Stimulated activated CD4-positive, alpha-beta T cell treated with anti-CD3 and anti-CD28 coated beads, Interleukin-1b, Interleukin-23, amount 100 ng/mL, for 1 hour (primary cell): ENCODE data around the gene PHC2.

Experiments
- DNase-seq, 2 donors: peaks; one replicate each; pipeline ENCODE4 v3.0.0-alpha.2; 2020; ENCODE audit warnings: low read depth in 2 of 2

Gene PHC2

DNA sequence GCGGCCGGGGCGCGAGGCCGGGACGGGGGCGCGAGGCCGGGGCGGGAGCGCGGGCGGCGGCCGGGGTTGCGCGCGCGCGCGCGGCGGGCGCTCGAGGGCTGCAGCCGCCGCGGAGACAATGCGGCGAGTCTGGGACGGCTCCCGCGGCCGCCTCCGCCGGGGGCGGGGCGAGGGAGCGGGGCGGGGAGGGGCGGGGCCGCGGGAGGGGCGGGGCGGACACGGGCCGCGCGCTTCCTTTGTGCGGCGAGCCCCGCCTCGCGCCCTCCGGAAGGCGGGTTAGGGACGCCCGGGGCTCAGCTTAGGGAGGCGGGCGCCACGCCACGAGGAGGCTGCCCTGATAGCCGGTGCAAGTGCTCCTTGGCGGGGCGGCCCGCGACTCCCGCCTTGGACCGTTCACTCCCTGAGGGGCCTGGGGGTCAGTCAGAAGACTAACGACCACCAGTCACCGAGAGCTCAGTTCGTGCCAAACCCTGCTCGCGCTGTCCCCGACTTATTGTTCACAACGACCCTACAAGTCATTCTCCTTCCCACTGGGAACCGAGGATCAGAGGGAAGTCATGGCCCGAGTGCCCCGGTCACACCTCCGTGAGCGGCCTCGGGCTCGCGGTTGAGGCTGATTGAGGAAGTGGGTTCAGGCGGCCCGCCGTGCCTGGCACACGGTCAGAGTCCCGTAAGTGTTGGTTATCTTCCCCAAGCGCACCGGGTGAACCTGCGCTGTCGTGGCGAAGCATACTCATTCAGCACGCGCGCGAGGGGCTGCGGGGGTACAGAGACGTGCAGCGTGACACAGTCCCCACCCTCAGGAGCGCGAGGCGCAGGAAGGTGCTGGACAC, 80.9 kb downstream of the PHC2 start:
- DNase-seq, result peak; percentile 54 to 65

DNA sequence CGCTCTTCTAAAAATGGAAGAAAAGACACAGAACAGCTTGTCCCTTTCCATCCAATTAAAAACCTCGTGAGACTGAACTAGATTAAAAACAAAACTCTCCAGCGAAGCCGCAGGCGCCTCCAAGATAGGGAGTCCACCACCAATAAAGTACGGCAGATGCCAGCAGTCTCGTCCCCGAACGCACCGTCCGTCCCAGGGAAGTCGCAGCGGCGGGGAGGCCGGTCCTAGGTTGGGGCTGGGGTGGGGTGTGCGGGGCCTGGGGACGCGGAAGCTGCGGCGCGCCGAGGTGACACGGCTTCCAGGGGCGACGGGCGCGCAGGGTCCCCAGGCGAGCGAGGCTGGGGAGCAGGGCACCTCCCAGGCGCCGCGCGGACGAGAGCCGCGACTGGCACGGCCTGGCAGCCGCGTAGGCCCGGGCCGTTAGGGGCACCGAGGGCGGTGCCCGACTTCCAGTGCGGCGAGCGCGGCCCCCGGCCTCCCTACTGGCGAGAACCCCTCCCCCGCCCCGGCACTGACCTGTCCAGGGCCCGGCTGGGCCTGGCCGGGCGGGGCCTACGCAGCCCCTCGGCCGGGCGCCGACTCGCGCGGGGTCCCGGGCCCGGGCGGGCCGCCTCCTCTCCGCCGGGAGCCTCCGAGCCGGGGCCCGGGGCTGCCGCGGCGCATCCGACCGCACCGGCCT, 81.7 kb downstream of the PHC2 start:
- DNase-seq, result peak; percentile 3

DNA sequence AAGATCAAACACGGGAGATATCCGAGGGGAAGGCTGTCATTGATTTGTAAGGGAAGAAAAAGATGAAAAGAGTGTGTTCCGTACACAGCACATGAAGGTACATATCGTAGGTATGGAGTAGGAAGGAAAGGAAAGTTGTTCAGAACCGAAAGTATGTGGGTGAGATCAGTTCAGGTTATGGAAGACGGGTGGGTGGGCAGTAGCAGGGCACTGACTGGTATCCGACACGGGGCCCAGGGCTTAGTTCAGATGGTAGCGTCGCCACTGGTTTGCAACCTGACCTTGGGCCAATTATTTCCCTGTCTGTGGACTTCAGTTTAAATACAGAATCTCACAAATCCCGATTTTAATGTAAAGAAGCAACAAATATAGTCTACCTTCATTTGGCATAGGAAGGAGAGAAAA, 82.2 kb downstream of the PHC2 start:
- DNase-seq, result peak in 1 of 2 donors; percentile 7

DNA sequence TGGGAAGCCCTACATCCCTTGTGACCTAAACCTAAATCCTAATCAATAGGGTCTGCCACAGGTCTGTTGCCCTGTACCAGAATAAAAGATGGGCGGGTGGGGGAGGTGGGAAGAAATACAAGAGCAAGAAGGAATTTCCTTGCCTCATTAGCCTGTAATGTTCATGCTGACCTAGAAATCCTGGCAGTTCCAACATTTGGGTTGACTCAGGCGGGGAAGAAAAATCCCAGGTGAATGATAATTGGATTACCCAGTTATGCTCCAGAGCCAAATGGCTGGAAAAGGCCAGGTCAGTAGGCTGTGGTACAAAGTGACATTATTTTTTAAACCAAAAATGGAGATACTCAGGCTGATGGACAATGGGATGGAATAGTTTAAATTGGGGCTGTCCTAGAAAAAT, 82.7 kb downstream of the PHC2 start:
- DNase-seq, result no peak

DNA sequence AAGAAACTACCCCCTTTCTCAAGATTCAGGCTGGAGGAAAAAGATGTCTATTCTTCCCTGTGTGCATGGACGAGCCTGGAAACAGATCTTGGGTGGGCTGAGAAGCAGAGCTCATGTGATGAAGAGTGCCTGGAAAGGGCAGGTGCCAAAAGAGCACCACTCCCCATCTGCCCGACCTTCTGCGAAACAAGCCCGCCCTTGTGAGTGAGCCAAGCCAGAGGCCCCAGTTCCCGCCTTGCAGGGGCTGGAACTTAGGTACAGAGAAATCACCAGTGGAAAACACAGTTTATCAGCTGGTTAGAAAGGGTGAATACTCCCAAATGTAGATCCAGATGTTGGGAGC, 83.3 kb downstream of the PHC2 start:
- no peak for DNase-seq

DNA sequence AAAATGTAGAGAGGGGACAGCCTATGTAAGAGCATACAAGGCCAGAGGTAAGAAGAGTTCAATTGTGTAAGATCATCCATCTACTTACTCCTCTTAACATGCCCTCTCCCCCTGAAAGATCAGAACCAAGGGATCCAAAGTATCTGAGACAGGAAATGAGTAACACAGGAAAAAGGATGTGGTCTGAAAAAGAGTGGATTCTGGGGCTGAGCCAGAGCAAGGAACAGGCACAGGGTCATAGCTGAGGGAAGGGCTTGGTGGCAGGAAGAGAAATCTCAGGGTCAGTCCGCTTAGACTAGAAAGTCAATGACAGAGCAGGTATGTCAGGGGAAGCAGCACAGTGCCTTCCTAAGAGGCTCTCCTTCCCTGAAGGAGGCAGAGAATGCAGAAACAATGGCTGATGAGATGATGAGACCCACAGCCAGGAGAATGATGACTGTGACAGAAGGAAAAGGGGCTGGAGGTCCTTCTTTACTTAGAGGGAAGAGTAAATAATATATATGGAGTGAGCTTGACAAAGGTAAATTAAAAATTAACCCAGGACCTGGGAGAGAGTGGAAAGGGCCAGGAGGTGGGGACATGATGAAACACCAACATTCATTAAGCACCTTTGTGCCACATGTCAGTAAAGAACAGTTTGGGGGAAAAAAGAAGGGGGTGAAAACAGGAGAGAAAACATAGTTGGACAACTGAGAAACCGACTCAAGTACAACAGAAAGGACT, 83.8 kb downstream of the PHC2 start:
- no peak for DNase-seq

DNA sequence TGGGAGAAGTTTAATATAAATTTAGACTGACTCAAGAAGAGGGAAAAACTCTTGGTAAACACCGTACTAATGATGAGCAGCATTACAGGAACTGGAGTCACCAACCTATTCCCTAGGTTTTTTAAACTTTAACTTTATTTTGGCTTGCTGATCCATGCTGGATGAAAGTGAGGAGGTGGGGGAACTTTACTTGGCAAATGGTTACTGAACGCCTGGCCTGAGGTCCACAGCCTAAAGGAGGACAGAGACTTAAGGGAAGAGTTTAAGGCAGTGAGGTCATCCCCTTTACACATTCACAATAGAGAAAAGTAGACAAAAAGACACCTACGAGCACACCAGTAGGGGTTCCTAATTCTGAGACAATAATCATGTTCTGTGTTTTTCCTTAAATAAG, 84.4 kb downstream of the PHC2 start:
- no peak for DNase-seq

DNA sequence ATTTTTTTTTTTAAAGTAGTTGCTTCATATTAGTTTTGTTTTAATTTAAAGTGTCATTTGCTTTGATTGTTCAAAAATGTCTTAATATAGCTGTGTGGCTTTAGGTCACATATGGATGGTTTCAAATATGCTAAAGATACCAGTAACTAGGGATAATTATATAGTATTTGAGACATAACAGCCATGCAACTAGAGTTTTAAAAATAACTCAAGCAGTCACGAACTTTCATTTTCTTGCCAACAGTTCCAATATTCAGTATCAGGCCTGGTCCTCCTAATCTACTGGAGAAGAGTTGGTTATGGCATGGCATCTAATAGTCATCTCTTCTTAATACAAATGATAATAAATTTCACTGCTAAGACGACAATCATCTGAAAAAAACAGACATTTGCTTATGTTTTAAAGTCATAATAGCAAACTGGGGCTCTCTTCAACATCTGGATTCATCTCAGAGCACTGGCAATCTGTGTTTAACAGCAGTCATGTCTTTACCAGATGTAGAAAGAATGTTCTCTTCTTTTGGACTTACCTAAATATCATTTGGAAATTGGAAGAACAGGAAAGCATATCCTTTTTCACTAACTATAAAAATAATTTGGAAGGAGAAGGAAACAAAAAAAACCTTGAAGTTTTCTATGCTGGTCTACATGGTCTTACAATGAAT, 85.9 kb downstream of the PHC2 start:
- DNase-seq, result no peak

DNA sequence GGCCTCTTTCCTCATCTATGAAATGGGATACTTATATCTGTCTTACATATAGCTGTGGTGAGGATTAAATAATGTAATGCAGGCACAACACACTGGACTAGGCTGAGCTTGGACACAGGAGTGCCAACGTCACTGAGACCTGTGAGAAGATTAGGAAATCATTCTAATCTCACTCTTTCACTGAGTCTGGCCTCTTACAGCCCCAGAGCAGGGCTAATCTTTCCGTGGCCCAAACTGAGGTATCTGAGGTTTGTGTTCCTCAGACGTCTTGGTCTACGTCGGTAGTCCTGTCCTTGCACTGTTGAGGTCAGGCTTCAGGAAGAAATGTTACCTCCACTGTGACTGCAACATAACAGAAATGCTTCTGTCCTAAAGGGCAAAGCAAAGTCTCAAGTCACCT, 87.4 kb downstream of the PHC2 start:
- no peak for DNase-seq

DNA sequence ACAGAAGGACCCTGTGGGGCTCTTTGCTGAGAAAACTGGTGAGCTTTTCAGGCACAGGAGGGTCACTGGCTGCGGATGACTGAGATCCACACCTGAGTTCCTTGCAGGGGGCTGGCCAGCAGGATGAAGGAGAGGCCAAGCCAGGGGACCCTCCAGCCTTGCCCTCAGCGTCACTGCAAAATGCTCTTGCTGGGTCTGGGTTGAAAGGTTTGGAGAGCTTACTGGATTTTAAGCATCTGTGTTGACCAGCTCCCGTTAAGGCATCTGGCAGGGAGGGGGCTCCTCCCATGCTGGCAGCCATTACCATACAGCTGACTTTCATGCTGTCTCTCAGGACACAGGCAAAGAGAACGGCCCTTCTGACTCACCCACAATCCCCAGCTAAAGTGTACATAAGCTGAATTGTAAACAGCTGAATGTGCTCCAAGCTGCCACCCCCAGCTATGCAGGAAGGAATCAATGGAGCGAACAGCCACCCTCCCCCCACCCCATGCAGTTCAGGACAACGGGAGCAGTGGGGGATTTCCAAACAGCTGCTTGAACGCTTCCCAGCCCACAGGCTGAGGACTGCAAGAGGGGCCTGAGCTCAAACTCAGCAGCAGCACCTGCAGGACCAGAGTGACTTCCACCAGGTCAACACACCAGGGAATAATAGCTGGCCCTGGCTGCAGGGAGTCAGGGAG, 88.7 kb downstream of the PHC2 start:
- no peak for DNase-seq

DNA sequence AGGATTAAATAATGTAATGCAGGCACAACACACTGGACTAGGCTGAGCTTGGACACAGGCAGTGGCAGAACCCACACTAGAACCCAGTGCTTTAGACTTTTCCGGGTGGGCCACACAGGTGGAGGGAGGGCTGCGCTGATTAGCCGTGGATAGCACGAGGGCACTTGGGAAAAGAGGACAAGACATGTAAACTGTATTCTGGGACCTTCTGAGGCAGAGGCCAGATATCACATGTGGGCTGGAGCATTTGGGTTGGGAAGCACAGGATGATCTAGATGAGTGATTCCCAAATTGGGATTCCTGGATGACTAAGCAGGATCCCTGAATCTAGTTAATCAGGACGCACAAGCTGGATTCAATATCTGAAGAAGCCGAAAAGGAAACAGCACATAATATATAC, 89.7 kb downstream of the PHC2 start:
- no peak for DNase-seq

DNA sequence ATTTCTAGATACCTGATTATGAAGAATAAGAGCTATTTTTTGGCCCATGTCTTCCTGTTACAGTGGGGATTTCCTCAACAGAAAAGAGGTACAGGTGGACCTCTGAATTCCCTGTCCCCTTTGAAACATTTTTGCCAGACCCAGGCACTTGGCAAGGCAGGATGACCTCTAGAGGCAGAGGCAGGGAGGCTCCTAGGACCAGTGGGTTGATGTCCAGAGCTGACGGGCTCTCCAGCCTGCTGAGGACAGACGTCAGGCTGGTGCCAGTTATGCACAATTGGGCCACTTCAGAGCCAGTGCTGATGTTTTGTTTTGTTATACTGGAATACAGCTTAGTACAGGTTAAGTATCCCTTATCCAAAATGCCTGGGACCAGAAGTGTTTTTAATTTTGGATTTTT, 91.5 kb downstream of the PHC2 start:
- no peak for DNase-seq

DNA sequence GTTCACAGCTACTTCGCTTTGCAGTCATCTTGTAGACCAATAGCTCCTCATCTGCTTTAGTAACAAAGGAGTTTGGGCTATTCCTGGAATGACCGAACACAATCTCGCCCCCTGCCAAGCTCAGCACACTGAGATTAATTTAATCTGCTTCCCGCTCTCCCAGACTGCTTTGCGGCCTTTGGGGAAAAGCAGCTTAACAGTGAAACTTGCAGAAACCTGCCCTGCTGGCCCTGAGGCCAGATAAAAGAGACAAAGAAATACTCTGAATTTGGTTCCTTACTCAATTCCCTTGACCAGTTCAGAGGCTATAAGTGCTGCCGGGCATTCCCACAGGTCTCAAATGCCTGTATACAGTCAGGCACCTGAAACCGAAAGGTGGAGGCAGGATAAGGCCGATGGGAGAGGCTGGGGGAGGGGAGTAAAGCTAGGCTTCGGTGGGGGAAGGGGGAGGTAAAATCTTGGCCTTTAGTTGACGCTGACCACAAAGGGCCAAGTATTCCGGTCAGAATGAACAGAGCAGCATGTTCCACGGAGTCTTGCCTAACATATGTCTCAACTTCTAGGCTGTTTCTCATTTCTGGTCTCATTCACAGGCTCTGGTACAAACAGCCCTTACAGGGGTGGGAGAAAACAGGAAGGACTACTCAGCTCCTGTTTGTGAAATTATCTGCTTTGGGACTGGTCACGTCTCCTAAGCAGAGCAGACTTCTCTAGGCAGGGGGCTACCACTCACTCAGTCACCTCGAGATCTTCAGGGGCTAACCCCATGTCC, 92.3 kb downstream of the PHC2 start:
- no peak for DNase-seq

DNA sequence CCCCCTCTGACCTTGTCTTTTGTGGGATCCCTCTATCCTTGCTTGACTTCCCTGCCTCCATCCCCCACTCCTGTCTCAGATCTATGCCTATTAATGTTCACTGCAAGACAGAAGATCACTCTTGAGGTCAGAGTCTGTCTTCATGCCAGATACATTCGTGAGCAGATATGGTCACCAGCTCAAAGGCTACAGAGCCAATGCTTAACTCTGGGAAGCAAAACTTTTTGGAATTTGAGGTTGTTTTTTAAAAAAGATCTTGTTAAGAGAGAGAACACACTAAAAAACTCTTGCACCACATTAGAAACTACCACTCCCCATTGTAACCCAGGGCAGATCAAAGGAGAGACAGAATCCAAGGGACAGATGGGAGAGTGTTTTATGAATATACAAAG, 92.9 kb downstream of the PHC2 start:
- DNase-seq, result no peak

DNA sequence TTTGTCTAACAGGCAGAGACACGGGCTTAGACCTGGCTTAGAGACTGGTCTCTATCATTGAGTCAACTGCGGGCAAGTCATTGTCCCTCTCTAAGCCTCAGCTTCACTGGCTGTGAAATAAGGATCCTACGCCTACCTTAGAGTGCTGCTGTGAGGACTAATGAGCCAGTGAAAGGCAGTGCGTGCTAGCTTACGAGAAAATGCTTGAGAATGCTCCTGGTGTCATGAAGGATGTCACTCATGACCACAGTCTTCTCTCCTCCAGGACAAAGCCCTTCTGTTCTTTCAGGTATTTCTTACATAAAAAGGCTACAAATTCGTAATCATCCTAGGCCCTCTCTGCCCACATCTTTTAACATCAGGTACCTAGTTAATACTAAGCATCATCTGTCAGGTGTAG, 93.5 kb downstream of the PHC2 start:
- no peak for DNase-seq

DNA sequence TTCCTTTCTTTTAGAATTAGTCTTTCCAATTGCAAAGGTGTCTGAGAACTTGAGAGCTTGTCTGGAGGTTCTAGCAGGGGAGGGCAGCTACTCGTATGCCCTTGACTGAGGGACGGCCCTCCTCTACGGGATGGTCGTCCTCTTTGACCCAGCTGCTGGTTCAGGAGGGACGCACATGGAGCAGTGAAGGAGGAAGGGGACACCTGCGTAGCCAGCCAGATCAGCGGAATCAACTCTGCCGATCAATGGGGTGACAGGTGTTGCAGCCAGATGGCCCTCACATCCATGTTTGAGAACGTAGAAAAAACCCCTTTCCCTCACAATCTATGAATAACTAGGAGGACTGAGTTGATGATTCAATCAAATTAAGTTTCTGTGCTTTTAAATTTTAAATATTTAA, 94.3 kb downstream of the PHC2 start:
- DNase-seq, result no peak

DNA sequence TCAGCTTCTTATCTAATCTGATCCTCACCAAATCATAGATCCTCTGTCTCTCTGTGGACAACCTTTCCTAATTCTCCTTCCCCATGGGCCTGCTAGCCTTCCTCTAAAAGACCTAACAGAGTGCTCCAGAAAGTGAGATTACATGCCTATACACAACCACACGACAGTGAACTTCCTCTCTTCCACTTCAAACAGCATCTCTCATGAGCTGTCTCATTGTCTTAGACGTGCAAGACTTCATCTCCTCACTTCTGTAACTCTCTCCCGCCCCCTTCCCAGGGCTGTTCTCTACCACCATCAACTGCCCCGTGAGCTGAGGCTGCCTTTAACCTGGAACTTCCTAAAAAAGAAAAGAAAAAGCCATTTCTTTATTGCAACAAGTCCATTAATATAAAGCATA, 95.9 kb downstream of the PHC2 start:
- DNase-seq, result no peak

DNA sequence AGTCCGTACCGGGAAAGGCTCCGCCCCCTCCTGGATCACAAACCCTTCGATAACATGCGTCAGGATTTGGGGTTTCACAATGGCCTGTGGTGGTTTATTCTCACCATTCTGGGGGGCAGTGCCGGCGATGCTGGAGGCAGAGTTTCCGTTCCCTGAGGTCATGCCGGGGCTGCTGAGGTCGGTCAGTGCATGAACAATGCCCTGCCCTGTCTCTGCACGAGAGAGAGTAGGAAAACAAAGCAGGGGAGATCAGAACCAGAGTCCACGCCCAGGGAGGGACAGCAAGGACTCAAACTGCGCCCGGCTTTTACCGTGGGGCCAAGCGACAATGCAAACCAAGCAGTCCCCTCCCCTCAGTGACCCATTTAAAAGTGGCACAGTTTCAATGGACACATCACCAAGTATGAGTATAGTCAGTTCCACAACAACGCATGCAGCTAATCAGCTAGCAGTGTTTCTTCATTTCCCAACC, 96.8 kb downstream of the PHC2 start:
- DNase-seq, result no peak

DNA sequence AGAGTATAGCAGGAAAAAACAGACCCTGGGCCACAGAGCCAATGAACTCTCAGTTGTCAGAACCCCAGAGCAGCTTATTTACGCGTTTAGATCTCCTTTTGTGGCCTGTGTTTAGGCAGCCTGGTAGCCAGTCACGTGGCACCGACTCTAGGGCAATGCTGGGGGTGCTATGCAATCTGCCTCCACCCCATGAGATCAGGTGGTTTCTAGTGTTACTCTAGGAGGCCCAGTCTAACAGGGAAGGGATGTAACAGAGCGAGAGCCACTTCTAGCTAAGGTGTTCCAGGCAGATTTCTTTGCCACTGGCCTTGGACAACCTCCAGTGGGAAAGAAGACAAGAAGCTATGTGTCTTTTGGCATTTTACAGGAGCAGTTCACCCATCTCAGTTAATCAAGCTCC, 98.0 kb downstream of the PHC2 start:
- no peak for DNase-seq

DNA sequence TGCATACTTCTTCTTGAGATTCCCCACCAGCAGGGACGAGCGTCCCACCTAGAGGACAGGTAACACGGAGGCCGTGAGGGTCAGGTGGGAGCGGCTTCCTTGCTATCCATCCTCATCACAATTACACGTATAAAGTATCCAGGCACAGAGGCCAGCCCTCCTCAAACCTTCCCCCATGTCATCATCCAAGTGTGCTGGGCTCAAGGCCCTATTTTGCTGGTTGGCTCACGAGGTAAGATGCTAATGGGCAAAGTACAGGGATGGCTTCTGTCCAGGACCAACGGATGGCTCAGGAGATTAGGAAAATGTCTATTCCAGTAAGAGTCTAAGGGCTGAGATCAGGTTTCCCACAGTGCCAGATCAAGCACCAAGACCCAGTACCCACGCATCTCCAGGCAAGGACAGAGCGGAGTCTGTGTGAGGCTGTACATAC, 98.5 kb downstream of the PHC2 start:
- DNase-seq, result no peak
